ENCODE data around the gene RASAL3. TPM values are rescaled to one million over a fixed set of nuclear protein-coding genes. Genes with fewer than 3 reads are reported as not detected.

Gene RASAL3
- total and polyA plus RNA-seq, 2 of the 4 experiments (the other 2 are of a cell fraction) = 0.07 TPM; not detected in 1

GRCh38 chr19:15439821-15440641, 24.3 kb downstream of the RASAL3 start:
- Histone ChIP-seq H3K79me1 (ENCODE audit: low read depth in 1 of 2, low read length in 2 of 2) (no peaks in the 10 kb centered on the region; a peak in 1 of 4 replicates), H3K18ac (ENCODE audit: low read depth, low read length) (no peak overlapping the region), H3K9ac (ENCODE audit: low read depth, low read length) (no peak overlapping the region), H2AK9ac (replicated peaks; ENCODE audit: low read depth, low read length, poor library complexity) (no peak overlapping the region), H3K56ac (ENCODE audit: extremely low read depth, insufficient read depth, low read length) (no peak overlapping the region), H3K27ac (ENCODE audit: insufficient read depth, low read length) (no peak overlapping the region), H3K4me3 (ENCODE audit: insufficient read depth, low read depth, low read length) (no peak overlapping the region), H3K4me2 (ENCODE audit: low read depth, low read length) (no peak overlapping the region), H3K9me1 (ENCODE audit: insufficient read depth, low read length) (no peaks in the 10 kb centered on the region), H3K14ac (replicated peaks; ENCODE audit: low read depth, low read length) (no peak overlapping the region), H2BK120ac (ENCODE audit: low read depth, low read length) (no peak overlapping the region), H2BK5ac (ENCODE audit: low read depth, low read length, poor library complexity, severe bottlenecking) (no peak overlapping the region), H2AK5ac (ENCODE audit: low read depth, low read length) (no peak overlapping the region), H3K23ac (ENCODE audit: low read depth, low read length) (no peak overlapping the region), H3K27me3 (ENCODE audit: control insufficient read depth, insufficient read depth, low read length) (no peaks in the 10 kb centered on the region), H4K5ac (ENCODE audit: low read depth, low read length) (no peak overlapping the region), H3K4ac (ENCODE audit: low read depth, low read length) (no peak overlapping the region), H2AFZ (replicated peaks; ENCODE audit: low read length, poor library complexity) (no peak overlapping the region), H4K20me1 (ENCODE audit: insufficient read depth, low read length) (no peaks in the 10 kb centered on the region), H3K4me1 (ENCODE audit: control insufficient read depth, insufficient read depth, low read length) (peaks cover 13% of the 10 kb centered on the region), H3K9me3 (ENCODE audit: control insufficient read depth, insufficient read depth, low read length) (no peaks in the 10 kb centered on the region), H2BK20ac (ENCODE audit: low read depth, low read length) (no peak overlapping the region), H4K91ac (ENCODE audit: insufficient read depth, low read depth, low read length) (no peak overlapping the region), H2BK15ac (ENCODE audit: low read depth, low read length) (no peak overlapping the region), H4K8ac (ENCODE audit: low read depth in 2 of 2, low read length in 2 of 2) (no peak overlapping the region), H3K36me3 (ENCODE audit: control insufficient read depth, insufficient read depth, low read length) (no peaks in the 10 kb centered on the region)
- 91% methylated on average over 17 of the region's 38 CpGs; no CpG with 5 or more reads in 1 of the 2 experiments for WGBS, 2 experiments (ENCODE audit: extremely low coverage in 2 of 2, insufficient read length in 1 of 2)
- POLR2A ChIA-PET (ENCODE audit: unreplicated experiment) = no interaction called here
- dilution Hi-C loops (cut with HindIII; ENCODE audit: low sequenced_read_pairs, unreplicated experiment) = no loop called here
- no peak for ATAC-seq (ENCODE audit: low read depth)
- in situ Hi-C loops (cut with MboI; ENCODE audit: low sequenced_read_pairs) = loop anchor here (25.0 kb wide), 1 partner anchor 878 kb away; the partner anchor contains the start of gene NDUFB7
- DNase-seq = no peak
- CTCF ChIA-PET = interaction anchor here (0.7 kb wide), 1 partner anchor 314 kb away, joined by 3 read pairs; a partner anchor contains a TSS
- no TSS peak for BruUV-seq (replicated peaks)
- intact Hi-C loops (cut with micrococcal nuclease) = loop anchor here (5.0 kb wide), 1 partner anchor 348 kb away; no protein-coding TSS in a partner anchor
- TF ChIP-seq NFE2L2 (IDR thresholded peaks at IDR 0.05; ENCODE audit: low read depth, low read length) (no peak), MAZ (IDR thresholded peaks at IDR 0.05; ENCODE audit: borderline replicate concordance, low read depth, low read length) (no peak), POLR2A (IDR thresholded peaks at IDR 0.05; ENCODE audit: low read depth, low read length) (no peak), SMC3 (IDR thresholded peaks at IDR 0.05; ENCODE audit: low read depth, low read length) (no peak), MAFK (IDR thresholded peaks at IDR 0.05; ENCODE audit: low read depth, low read length) (no peak), CTCF (conservative IDR thresholded peaks at IDR 0.05; ENCODE audit: low read depth, low read length) (no peak), RFX5 (IDR thresholded peaks at IDR 0.05; ENCODE audit: low read depth, low read length) (no peak), RCOR1 (IDR thresholded peaks at IDR 0.05; ENCODE audit: insufficient replicate concordance, low read length) (no peak), MXI1 (IDR thresholded peaks at IDR 0.05; ENCODE audit: borderline replicate concordance, low read depth, low read length) (no peak), CEBPB (IDR thresholded peaks at IDR 0.05; ENCODE audit: low read depth, low read length) (no peak), FOS (IDR thresholded peaks at IDR 0.05; ENCODE audit: low read depth, low read length) (no peak), CHD1 (IDR thresholded peaks at IDR 0.05; ENCODE audit: low read depth, low read length) (no peak), RAD21 (IDR thresholded peaks at IDR 0.05; ENCODE audit: low read length) (no peak), BHLHE40 (IDR thresholded peaks at IDR 0.05; ENCODE audit: low read depth, low read length) (no peak)
